ENCODE data around the gene AKR1C3.

- TF ChIP-seq CEBPB (IDR thresholded peaks at IDR 0.05; ENCODE audit: low read depth, low read length) (no peak), CTCF (conservative IDR thresholded peaks at IDR 0.05; ENCODE audit: low read depth, low read length) (no peak), MXI1 (IDR thresholded peaks at IDR 0.05; ENCODE audit: borderline replicate concordance, low read depth, low read length) (no peak), POLR2A (IDR thresholded peaks at IDR 0.05; ENCODE audit: low read depth, low read length) (no peak), BHLHE40 (IDR thresholded peaks at IDR 0.05; ENCODE audit: low read depth, low read length) (no peak)
Measured at GRCh38 chr10:5105626-5106025, 11.4 kb downstream of the AKR1C3 start.
